Astrocyte (in vitro differentiated cells and primary cell): Measurements from ENCODE around the gene TXNDC9. TPM values are rescaled to one million over a fixed set of nuclear protein-coding genes. Genes with fewer than 3 reads are reported as not detected.
"Not testable (repeated sequence)": the region's sequence is repeated elsewhere in the genome, so short reads cannot be mapped to it uniquely, and the experiment has no call there.

Experiments
- DNase-seq: peaks from one replicate; pipeline ENCODE4 v3.0.0-alpha.2; 2010; ENCODE audit warnings: low read depth
- FAIRE-seq: peaks from 2 replicates; lab custom pipeline; 2011; peaks lifted over from hg19 to GRCh38; lab: Jason Lieb, UNC
- H2AFZ ChIP-seq: 2 replicates; pipeline ENCODE4 v1.6.0; 2012; ENCODE audit warnings: low read depth, low read length, inconsistent platforms
- H3K27ac ChIP-seq: 2 replicates; pipeline ENCODE4 v1.5.1; 2011; ENCODE audit warnings: low read depth, low read length, inconsistent platforms
- H3K27me3 ChIP-seq: 2 replicates; pipeline ENCODE4 v1.6.0; 2011; ENCODE audit warnings: low read length, inconsistent platforms; ENCODE audit not compliant: insufficient read depth
- H3K36me3 ChIP-seq: 2 replicates; pipeline ENCODE4 v1.5.1; 2011; ENCODE audit warnings: low read length, inconsistent platforms; ENCODE audit not compliant: insufficient read depth
- H3K4me1 ChIP-seq: 2 replicates; pipeline ENCODE4 v1.5.1; 2011; ENCODE audit warnings: low read length, inconsistent platforms; ENCODE audit not compliant: insufficient read depth
- H3K4me2 ChIP-seq: 2 replicates; pipeline ENCODE4 v1.6.0; 2012; ENCODE audit warnings: low read length, inconsistent platforms
- H3K4me3 ChIP-seq: 2 replicates; pipeline ENCODE4 v1.5.1; 2011; ENCODE audit warnings: low read depth, mild to moderate bottlenecking, low read length, inconsistent platforms; ENCODE audit not compliant: insufficient read depth
- H3K79me2 ChIP-seq: 2 replicates; pipeline ENCODE4 v1.6.0; 2012; ENCODE audit warnings: mild to moderate bottlenecking, low read length, inconsistent platforms; ENCODE audit not compliant: insufficient read depth
- H3K9ac ChIP-seq: 2 replicates; pipeline ENCODE4 v1.6.0; 2012; ENCODE audit warnings: mild to moderate bottlenecking, low read length, inconsistent platforms
- H3K9me3 ChIP-seq: 2 replicates; pipeline ENCODE4 v1.5.1; 2012; ENCODE audit warnings: low read depth, mild to moderate bottlenecking, low read length, inconsistent platforms; ENCODE audit not compliant: insufficient read depth
- H4K20me1 ChIP-seq: 2 replicates; pipeline ENCODE4 v1.6.0; 2012; ENCODE audit warnings: low read length, inconsistent platforms; ENCODE audit not compliant: insufficient read depth
- H3K27ac Mint-ChIP-seq: one replicate; pipeline ENCODE4 v1.8.0; 2021; ENCODE audit warnings: mild to moderate bottlenecking, mixed read lengths; ENCODE audit not compliant: unreplicated experiment
- H3K27me3 Mint-ChIP-seq: one replicate; pipeline ENCODE4 v1.8.0; 2021; ENCODE audit warnings: low read depth, mixed read lengths; ENCODE audit not compliant: unreplicated experiment
- H3K36me3 Mint-ChIP-seq: one replicate; pipeline ENCODE4 v1.8.0; 2021; ENCODE audit warnings: low read depth, mixed read lengths; ENCODE audit not compliant: unreplicated experiment
- H3K4me1 Mint-ChIP-seq: one replicate; pipeline ENCODE4 v1.8.0; 2021; ENCODE audit warnings: low read depth, mixed read lengths; ENCODE audit not compliant: unreplicated experiment
- H3K4me3 Mint-ChIP-seq: one replicate; pipeline ENCODE4 v1.8.0; 2021; ENCODE audit warnings: mild to moderate bottlenecking, moderate library complexity, mixed read lengths; ENCODE audit not compliant: unreplicated experiment
- H3K9me3 Mint-ChIP-seq: one replicate; pipeline ENCODE4 v1.8.0; 2021; ENCODE audit warnings: mild to moderate bottlenecking, mixed read lengths; ENCODE audit not compliant: unreplicated experiment
- EZH2 ChIP-seq: IDR thresholded peaks from 2 replicates; pipeline ENCODE4 v1.6.1; 2012; ENCODE audit warnings: mild to moderate bottlenecking, low read length, inconsistent platforms; ENCODE audit not compliant: insufficient read depth
- total RNA-seq: library from RNA; stranded (reverse); gene quantifications from 2 replicates; pipeline ENCODE4 v1.2.1, GENCODE V29; 2021
- TF ChIP-seq, protein P1 (sequence below): IDR thresholded peaks from 2 replicates; pipeline ENCODE4 v1.5.1; 2011; ENCODE audit warnings: low read depth, mild to moderate bottlenecking, inconsistent platforms, low read length, moderate library complexity; ENCODE audit not compliant: insufficient read depth

The TXNDC9 gene
- total RNA-seq, 1 donor from 2014 or later: 48.3 TPM

DNA sequence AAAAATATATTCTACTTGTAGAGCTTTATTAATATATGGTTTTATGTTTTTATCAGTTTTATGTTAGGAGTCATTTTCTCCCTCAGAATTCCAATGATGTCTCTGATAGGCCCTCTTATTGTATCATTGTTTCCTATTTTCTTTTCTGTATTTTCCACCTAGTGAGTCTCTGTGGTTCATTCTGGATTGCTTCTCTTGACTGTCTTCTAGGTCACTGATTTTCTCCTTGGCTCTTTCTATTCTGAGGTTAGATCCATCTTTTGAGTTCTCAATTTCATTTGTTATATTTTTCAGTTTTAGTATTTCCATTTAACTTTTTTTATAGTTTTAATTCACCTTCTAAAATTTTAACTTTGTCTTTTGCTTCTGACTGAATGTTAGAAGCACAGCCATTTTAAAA lies 38.6 kb upstream of the TXNDC9 start:
- no peak for FAIRE-seq
- no peak overlapping the region for H3K9ac ChIP-seq
- Mint-ChIP-seq H3K27me3 (no peaks in the 10 kb centered on the region), H3K4me3 (no peak overlapping the region), H3K4me1 (no peaks in the 10 kb centered on the region), H3K9me3 (no peaks in the 10 kb centered on the region), H3K36me3 (peaks cover 23% of the 10 kb centered on the region), H3K27ac (no peak overlapping the region)
- peaks cover 38% of the 10 kb centered on the region for H3K36me3 ChIP-seq
- no peak overlapping the region for H3K27ac ChIP-seq
- H2AFZ ChIP-seq: no peak overlapping the region
- H3K27me3 ChIP-seq: no peaks in the 10 kb centered on the region
- H3K79me2 ChIP-seq: no peaks in the 10 kb centered on the region
- H3K4me1 ChIP-seq: no peaks in the 10 kb centered on the region
- no peaks in the 10 kb centered on the region for H4K20me1 ChIP-seq
- no peak overlapping the region for H3K4me2 ChIP-seq
- TF ChIP-seq, protein P1, sequence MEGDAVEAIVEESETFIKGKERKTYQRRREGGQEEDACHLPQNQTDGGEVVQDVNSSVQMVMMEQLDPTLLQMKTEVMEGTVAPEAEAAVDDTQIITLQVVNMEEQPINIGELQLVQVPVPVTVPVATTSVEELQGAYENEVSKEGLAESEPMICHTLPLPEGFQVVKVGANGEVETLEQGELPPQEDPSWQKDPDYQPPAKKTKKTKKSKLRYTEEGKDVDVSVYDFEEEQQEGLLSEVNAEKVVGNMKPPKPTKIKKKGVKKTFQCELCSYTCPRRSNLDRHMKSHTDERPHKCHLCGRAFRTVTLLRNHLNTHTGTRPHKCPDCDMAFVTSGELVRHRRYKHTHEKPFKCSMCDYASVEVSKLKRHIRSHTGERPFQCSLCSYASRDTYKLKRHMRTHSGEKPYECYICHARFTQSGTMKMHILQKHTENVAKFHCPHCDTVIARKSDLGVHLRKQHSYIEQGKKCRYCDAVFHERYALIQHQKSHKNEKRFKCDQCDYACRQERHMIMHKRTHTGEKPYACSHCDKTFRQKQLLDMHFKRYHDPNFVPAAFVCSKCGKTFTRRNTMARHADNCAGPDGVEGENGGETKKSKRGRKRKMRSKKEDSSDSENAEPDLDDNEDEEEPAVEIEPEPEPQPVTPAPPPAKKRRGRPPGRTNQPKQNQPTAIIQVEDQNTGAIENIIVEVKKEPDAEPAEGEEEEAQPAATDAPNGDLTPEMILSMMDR: no peak
- TF ChIP-seq EZH2: no peak
- DNase-seq: no peak
- H3K4me3 ChIP-seq: no peak overlapping the region
- H3K9me3 ChIP-seq: no peaks in the 10 kb centered on the region

DNA sequence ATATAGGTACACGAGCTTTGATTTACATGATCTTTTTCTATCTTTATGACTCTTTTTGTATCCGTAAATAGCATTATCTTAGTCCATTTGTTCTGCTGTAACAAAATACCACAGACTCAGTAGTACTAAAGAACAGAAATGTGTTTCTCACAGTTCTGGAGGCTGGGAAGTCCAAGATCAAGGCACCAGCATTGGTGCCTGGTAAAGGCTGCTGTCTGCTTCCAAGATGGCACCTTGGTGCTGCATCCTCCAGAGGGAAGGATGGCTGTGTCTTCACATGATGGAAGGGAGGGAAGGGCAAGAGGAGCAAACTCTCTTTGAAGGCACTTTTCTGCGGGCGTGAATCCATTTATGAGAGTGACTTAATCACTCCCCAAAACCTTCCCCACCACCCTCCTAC lies 37.0 kb upstream of the TXNDC9 start:
- Mint-ChIP-seq H3K36me3 (peaks cover 28% of the 10 kb centered on the region), H3K27ac (no peak overlapping the region), H3K4me1 (no peaks in the 10 kb centered on the region), H3K4me3 (no peak overlapping the region), H3K27me3 (no peaks in the 10 kb centered on the region), H3K9me3 (no peaks in the 10 kb centered on the region)
- no peaks in the 10 kb centered on the region for H4K20me1 ChIP-seq
- no peaks in the 10 kb centered on the region for H3K4me1 ChIP-seq
- no peaks in the 10 kb centered on the region for H3K27me3 ChIP-seq
- H3K79me2 ChIP-seq: no peaks in the 10 kb centered on the region
- no peak overlapping the region for H3K4me2 ChIP-seq
- FAIRE-seq (no peak), DNase-seq (no peak)
- H3K36me3 ChIP-seq: peaks cover 38% of the 10 kb centered on the region
- no peak overlapping the region for H2AFZ ChIP-seq
- no peaks in the 10 kb centered on the region for H3K9me3 ChIP-seq
- TF ChIP-seq EZH2: no peak
- TF ChIP-seq, protein P1: no peak
- H3K9ac ChIP-seq: no peak overlapping the region
- no peak overlapping the region for H3K27ac ChIP-seq
- H3K4me3 ChIP-seq: no peak overlapping the region

DNA sequence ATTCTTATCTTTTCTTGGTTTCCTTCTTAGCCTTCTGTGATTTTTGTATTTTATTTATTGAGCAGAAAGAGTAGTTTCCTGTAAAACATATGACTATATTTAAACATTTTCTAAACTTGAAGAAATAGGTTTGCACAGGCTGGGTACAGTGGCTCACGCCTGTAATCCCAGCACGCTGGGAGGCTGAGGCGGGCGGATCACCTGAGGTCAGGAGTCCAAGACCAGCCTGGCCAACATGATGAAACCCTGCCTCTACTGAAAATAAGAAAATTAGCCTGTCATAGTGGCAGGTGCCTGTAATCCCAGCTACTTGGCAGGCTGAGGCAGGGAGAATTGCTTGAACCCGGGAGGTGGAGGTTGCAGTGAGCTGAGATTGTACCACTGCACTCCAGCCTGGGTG lies 32.7 kb upstream of the TXNDC9 start:
- not testable (repeated sequence) for H3K27ac Mint-ChIP-seq, FAIRE-seq, H3K4me3 ChIP-seq, H3K9me3 ChIP-seq, H3K27me3 ChIP-seq, H3K79me2 ChIP-seq, H3K4me1 Mint-ChIP-seq, H3K27me3 Mint-ChIP-seq, H3K9ac ChIP-seq, H3K27ac ChIP-seq, H3K4me1 ChIP-seq, H4K20me1 ChIP-seq, H3K4me2 ChIP-seq, DNase-seq, H3K9me3 Mint-ChIP-seq, H2AFZ ChIP-seq, H3K4me3 Mint-ChIP-seq
- H3K36me3 ChIP-seq: peaks cover 45% of the 10 kb centered on the region
- H3K36me3 Mint-ChIP-seq: peaks cover 24% of the 10 kb centered on the region
